B cell (primary cell): Measurements from ENCODE around the gene TNFRSF13B. TPM values are rescaled to one million over a fixed set of nuclear protein-coding genes. Genes with fewer than 3 reads are reported as not detected.
A peak's percentile ranks its signal among the peaks of the same experiment; 100 is the strongest.
"Not testable (repeated sequence)": the region's sequence is repeated elsewhere in the genome, so short reads cannot be mapped to it uniquely, and the experiment has no call there.

Experiments used
- ATAC-seq: fragments of 200-7000 bp; cut with Tn5 transposase; one replicate; pipeline ENCODE4 v1.10.0; 2021; ENCODE audit warnings: low read depth, mild to moderate bottlenecking, moderate number of reproducible peaks, moderate library complexity
- CTCF ChIA-PET: fragments of 350-600 bp; sonication (Branson Sonifier 250); formaldehyde crosslinking; loops from one replicate; lab custom pipeline; 2021; ENCODE audit warnings: antibody characterized with exemption, inconsistent platforms; lab: Charles Lee
- POLR2A ChIA-PET: fragments of 350-600 bp; sonication (Branson Sonifier 250); formaldehyde crosslinking; loops from one replicate; lab custom pipeline; 2021; ENCODE audit warnings: antibody characterized with exemption; lab: Charles Lee
- DNase-seq: peaks from one replicate; pipeline ENCODE4 v3.0.0; 2013
- H2AFZ ChIP-seq: 2 replicates; pipeline ENCODE4 v1.6.1; 2012; ENCODE audit warnings: mild to moderate bottlenecking, low read depth, low read length; ENCODE audit not compliant: insufficient read depth, poor library complexity, severe bottlenecking
- H3K27ac ChIP-seq, 2 donors: 1 replicate in 1 of 2; 2 replicates in 1 of 2; pipeline ENCODE4 v1.5.1; 2012 to 2013; ENCODE audit warnings: low read length in 2 of 2, mild to moderate bottlenecking in 2 of 2, moderate library complexity in 1 of 2
- H3K27me3 ChIP-seq, 4 experiments: fragments of 200-600 bp in 1 of 4; sonication (generic) in 1 of 4; replicated peaks in 1 of 4; 1 replicate in 2 of 4; 2 replicates in 2 of 4; pipeline versions ENCODE4 v1.6.1 to v1.7.0; 2013 to 2016; ENCODE audit warnings: low read length in 3 of 4, mild to moderate bottlenecking in 2 of 4, mixed read lengths in 1 of 4, moderate library complexity in 1 of 4; ENCODE audit not compliant: insufficient read depth in 4 of 4, control insufficient read depth in 3 of 4; ENCODE audit errors: control extremely low read depth in 1 of 4
- H3K36me3 ChIP-seq, 2 experiments: replicated peaks in 1 of 2; 1 replicate in 1 of 2; 2 replicates in 1 of 2; pipeline versions ENCODE4 v1.6.1 to v1.7.1; 2013; ENCODE audit warnings: low read length in 1 of 2; ENCODE audit not compliant: insufficient read depth in 2 of 2, control insufficient read depth in 1 of 2; ENCODE audit errors: control extremely low read depth in 1 of 2, extremely low read depth in 1 of 2
- H3K4me1 ChIP-seq, 2 donors: fragments of 200-600 bp in 1 of 2; sonication (generic) in 1 of 2; 1 replicate in 1 of 2; 2 replicates in 1 of 2; pipeline versions ENCODE4 v1.5.1 to v1.6.1; 2013 to 2017; ENCODE audit warnings: low read length in 2 of 2; ENCODE audit not compliant: control insufficient read depth in 2 of 2, insufficient read depth in 2 of 2
- H3K4me2 ChIP-seq: replicated peaks from 2 replicates; pipeline ENCODE3; 2012; ENCODE audit warnings: mild to moderate bottlenecking, low read depth, low read length; ENCODE audit not compliant: poor library complexity, severe bottlenecking
- H3K4me3 ChIP-seq, 5 experiments: fragments of 200-600 bp in 1 of 5; sonication (generic) in 1 of 5; 1 replicate in 3 of 5; 2 replicates in 2 of 5; pipeline versions ENCODE4 v1.5.1 to v1.7.0; 2011 to 2016; ENCODE audit warnings: low read length in 4 of 5, mild to moderate bottlenecking in 4 of 5, low read depth in 2 of 5, control low read depth in 1 of 5, moderate library complexity in 1 of 5; ENCODE audit not compliant: insufficient read depth in 1 of 5; ENCODE audit errors: control extremely low read depth in 1 of 5, extremely low read depth in 1 of 5
- H3K79me2 ChIP-seq: fragments of 200-600 bp; sonication (generic); one replicate; pipeline ENCODE4 v1.6.0; 2016; ENCODE audit warnings: low read length; ENCODE audit not compliant: control insufficient read depth, insufficient read depth
- H3K9ac ChIP-seq: fragments of 200-600 bp; sonication (generic); 2 replicates; pipeline ENCODE4 v1.6.1; 2017; ENCODE audit warnings: mild to moderate bottlenecking, low read length, moderate library complexity
- H3K9me3 ChIP-seq, 3 donors: one replicate each; pipeline versions ENCODE4 v1.6.1 to v1.7.1; 2013; ENCODE audit warnings: low read length in 2 of 3; ENCODE audit not compliant: control insufficient read depth in 2 of 3, insufficient read depth in 1 of 3; ENCODE audit errors: control extremely low read depth in 1 of 3
- H4K20me1 ChIP-seq: 2 replicates; pipeline ENCODE4 v1.6.0; 2012; ENCODE audit warnings: mild to moderate bottlenecking, low read length; ENCODE audit not compliant: insufficient read depth, control insufficient read depth, poor library complexity, severe bottlenecking
- H3K27ac Mint-ChIP-seq: one replicate; pipeline ENCODE4 v1.8.0; 2021; ENCODE audit warnings: mixed read lengths
- H3K27me3 Mint-ChIP-seq: one replicate; pipeline ENCODE4 v1.8.0; 2021; ENCODE audit warnings: mixed read lengths
- H3K4me1 Mint-ChIP-seq: one replicate; pipeline ENCODE4 v1.8.0; 2021; ENCODE audit warnings: mixed read lengths
- H3K4me3 Mint-ChIP-seq: one replicate; pipeline ENCODE4 v1.8.0; 2021; ENCODE audit warnings: mixed read lengths
- H3K9me3 Mint-ChIP-seq: one replicate; pipeline ENCODE4 v1.8.0; 2022; ENCODE audit warnings: mixed read lengths; ENCODE audit not compliant: insufficient read depth
- EZH2 ChIP-seq: IDR thresholded peaks from 2 replicates; pipeline ENCODE4 v1.6.1; 2012; ENCODE audit warnings: borderline replicate concordance, low read depth, mild to moderate bottlenecking, moderate library complexity, low read length; ENCODE audit not compliant: insufficient read depth, poor library complexity, severe bottlenecking
- WGBS: methylation state at CpG from one replicate; pipeline ENCODE4 v1.1.5; 2013; ENCODE audit warnings: missing lambda C conversion rate; ENCODE audit not compliant: insufficient coverage; 5-methylcytosine and 5-hydroxymethylcytosine counted together
- intact Hi-C: fragments of 100-400 bp; cut with micrococcal nuclease; formaldehyde crosslinking; loops from one replicate; pipeline ENCODE4 v1.10.0; 2022
- polyA plus RNA-seq: library from polyadenylated mRNA; depleted of rRNA; stranded (reverse); fragments of >200 nt; gene quantifications from 2 replicates; pipeline ENCODE4 v1.2.3, GENCODE V29; 2012
- total RNA-seq, 2 donors: library from RNA; stranded (reverse); fragments of 120-200 nt in 1 of 2; gene quantifications; 1 replicate in 1 of 2; 2 replicates in 1 of 2; pipeline versions ENCODE4 v1.2.3 to v1.2.4, GENCODE V29; 2013 to 2022
- TF ChIP-seq, protein P1 (sequence below): fragments of 200-600 bp; IDR thresholded peaks from one replicate; pipeline ENCODE4 v1.8.0; 2022; ENCODE audit warnings: antibody characterized with exemption, mild to moderate bottlenecking

TNFRSF13B gene
- total and polyA plus RNA-seq, 2 donors (not counting 1 experiment from before 2014, with no cell fraction given) = 74.5 to 219 TPM

DNA sequence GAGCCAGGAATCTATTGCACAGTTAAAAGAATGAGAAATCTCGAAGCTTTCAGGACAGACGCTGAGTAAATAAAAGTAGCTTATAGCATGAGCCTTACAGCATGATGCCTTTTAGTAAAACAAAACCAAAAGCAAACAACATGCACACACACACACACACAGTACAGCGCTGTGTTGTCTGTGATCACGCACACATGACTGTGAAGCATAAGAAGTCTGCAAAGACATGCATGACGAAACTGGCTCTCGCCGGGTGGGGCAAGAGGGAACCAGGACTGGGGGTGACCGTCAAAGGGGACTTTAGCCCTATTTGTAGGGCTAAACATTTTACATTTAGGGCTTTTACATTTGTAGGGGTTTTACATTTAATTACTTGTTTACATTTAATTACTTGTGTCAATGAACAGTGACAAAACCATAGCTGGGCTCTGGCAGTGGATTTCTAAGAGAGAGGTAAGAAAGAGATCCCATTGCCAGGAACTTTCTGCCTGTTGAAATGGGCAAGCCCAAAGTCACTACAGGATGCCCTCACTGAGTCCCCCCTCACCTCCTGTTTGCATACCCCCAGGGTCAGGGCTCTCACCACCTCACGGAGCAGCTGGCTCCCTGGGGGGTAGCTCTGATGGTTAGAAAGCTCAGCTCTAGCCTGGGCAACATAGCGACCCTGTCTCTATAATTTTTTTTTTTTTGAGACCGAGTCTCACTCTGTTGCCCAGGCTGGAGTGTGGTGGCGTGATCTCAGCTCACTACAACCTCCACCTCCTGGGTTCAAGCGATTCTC is 2.0 kb upstream of the TNFRSF13B start:
- H2AFZ ChIP-seq = peak overlapping the region; percentile 25
- Mint-ChIP-seq H3K9me3 (no peaks in the 10 kb centered on the region), H3K4me3 (peak overlapping the region; percentile 91), H3K27ac (peak overlapping the region; percentile 90), H3K27me3 (no peaks in the 10 kb centered on the region), H3K4me1 (peaks cover 92% of the 10 kb centered on the region)
- 25% methylated on average over 2 of the region's 13 CpGs for WGBS
- ATAC-seq (peak; percentile 44), DNase-seq (peak; percentile 84)
- H3K4me1 ChIP-seq = peaks cover 83 to 99% of the 10 kb centered on the region in 2 donors
- no peaks in the 10 kb centered on the region for H4K20me1 ChIP-seq
- peak overlapping the region in 3 of 5 experiments; percentile 11 to 42 (median 30) for H3K4me3 ChIP-seq
- intact Hi-C loops = loop anchor here (2.0 kb wide), 1 partner anchor 863 kb away; the partner anchor contains the start of gene SREBF1
- peak overlapping the region; percentile 71 to 88 for H3K27ac ChIP-seq
- ChIA-PET CTCF (interaction anchor here (0.7 to 22.2 kb wide), 4 partner anchors 9 to 19 kb away, joined by 4 to 317 read pairs (median 6); no protein-coding TSS in a partner anchor), POLR2A (interaction anchor here (1.0 to 5.7 kb wide), 3 partner anchors 14 to 18 kb away, joined by 3 to 69 read pairs (median 7); no protein-coding TSS in a partner anchor)
- H3K9ac ChIP-seq = peak overlapping the region; percentile 37
- H3K9me3 ChIP-seq = no peaks in the 10 kb centered on the region
- no peak for TF ChIP-seq EZH2
- TF ChIP-seq, protein P1, sequence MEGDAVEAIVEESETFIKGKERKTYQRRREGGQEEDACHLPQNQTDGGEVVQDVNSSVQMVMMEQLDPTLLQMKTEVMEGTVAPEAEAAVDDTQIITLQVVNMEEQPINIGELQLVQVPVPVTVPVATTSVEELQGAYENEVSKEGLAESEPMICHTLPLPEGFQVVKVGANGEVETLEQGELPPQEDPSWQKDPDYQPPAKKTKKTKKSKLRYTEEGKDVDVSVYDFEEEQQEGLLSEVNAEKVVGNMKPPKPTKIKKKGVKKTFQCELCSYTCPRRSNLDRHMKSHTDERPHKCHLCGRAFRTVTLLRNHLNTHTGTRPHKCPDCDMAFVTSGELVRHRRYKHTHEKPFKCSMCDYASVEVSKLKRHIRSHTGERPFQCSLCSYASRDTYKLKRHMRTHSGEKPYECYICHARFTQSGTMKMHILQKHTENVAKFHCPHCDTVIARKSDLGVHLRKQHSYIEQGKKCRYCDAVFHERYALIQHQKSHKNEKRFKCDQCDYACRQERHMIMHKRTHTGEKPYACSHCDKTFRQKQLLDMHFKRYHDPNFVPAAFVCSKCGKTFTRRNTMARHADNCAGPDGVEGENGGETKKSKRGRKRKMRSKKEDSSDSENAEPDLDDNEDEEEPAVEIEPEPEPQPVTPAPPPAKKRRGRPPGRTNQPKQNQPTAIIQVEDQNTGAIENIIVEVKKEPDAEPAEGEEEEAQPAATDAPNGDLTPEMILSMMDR = no peak
- H3K79me2 ChIP-seq = peaks cover 42% of the 10 kb centered on the region
- no peaks in the 10 kb centered on the region for H3K36me3 ChIP-seq
- H3K27me3 ChIP-seq = no peaks in the 10 kb centered on the region
- peak overlapping the region; percentile 72 for H3K4me2 ChIP-seq

DNA sequence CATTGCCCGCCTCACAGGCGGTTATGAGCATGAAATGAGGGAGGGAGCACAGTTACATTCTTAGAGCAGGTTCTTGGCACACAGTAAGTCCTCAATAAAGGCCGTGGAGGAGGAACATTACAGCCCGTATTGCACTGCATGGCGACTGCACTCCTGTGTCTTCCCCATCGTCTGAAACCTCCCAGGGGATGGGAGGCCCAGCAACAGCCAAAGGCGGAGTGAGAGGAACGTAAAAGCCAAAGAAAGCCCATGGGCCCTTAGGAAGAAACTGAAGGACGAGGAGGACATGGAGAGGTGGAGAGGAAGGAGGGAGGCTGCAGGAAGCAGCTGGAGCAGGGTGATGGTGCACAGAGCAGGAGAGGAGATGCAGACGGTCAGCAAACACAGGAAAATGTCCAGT is 1.1 kb upstream of the TNFRSF13B start:
- Mint-ChIP-seq H3K4me1 (peaks cover 93% of the 10 kb centered on the region), H3K27ac (peak overlapping the region; percentile 90), H3K4me3 (peak overlapping the region; percentile 91)
- H3K36me3 ChIP-seq, H3K27me3 Mint-ChIP-seq, ATAC-seq, H3K4me3 ChIP-seq, H3K9me3 Mint-ChIP-seq, H3K27me3 ChIP-seq, H3K9me3 ChIP-seq, H4K20me1 ChIP-seq, DNase-seq: not testable (repeated sequence)
- peaks cover 80 to 92% of the 10 kb centered on the region in 2 donors for H3K4me1 ChIP-seq
- peak overlapping the region; percentile 63 for H2AFZ ChIP-seq
- peak overlapping the region; percentile 72 for H3K4me2 ChIP-seq
- ChIA-PET CTCF (interaction anchor here (1.3 to 22.2 kb wide), 2 partner anchors 11 to 20 kb away, joined by 5 to 317 read pairs; no protein-coding TSS in a partner anchor), POLR2A (interaction anchor here (1.9 to 5.7 kb wide), 3 partner anchors 8 to 19 kb away, joined by 7 to 69 read pairs (median 12); no protein-coding TSS in a partner anchor)
- peak overlapping the region; percentile 37 for H3K9ac ChIP-seq
- intact Hi-C loops = loop anchor here (2.0 kb wide), 1 partner anchor 864 kb away; the partner anchor contains the start of gene SREBF1
- peaks cover 51% of the 10 kb centered on the region for H3K79me2 ChIP-seq
- 13% methylated on average over 5 of the region's 10 CpGs for WGBS
- peak overlapping the region; percentile 71 to 88 for H3K27ac ChIP-seq
